ENCODE measurements around the gene ATXN1.

Gene ATXN1

GRCh38 chr6:16306334-16306733 is 454.9 kb downstream of the ATXN1 start:
- no peak for DNase-seq (ENCODE audit: low read depth in 2 of 2)

- no peak for DNase-seq (ENCODE audit: low read depth in 2 of 2)
Measured at GRCh38 chr6:16305788-16306187, 455.5 kb downstream of the ATXN1 start.

- no peak for DNase-seq (ENCODE audit: low read depth in 2 of 2)
Measured at GRCh38 chr6:16305246-16305725, 456.0 kb downstream of the ATXN1 start.

- DNase-seq (ENCODE audit: low read depth in 2 of 2), result no peak
Measured at GRCh38 chr6:16302721-16303552, 458.3 kb downstream of the ATXN1 start.

- no peak for DNase-seq (ENCODE audit: low read depth in 2 of 2)
Measured at GRCh38 chr6:16301511-16301910, 459.7 kb downstream of the ATXN1 start.

- DNase-seq (ENCODE audit: low read depth in 2 of 2), result no peak
Measured at GRCh38 chr6:16299861-16300260, 461.4 kb downstream of the ATXN1 start.

GRCh38 chr6:16296061-16296670 is 465.1 kb downstream of the ATXN1 start:
- no peak for DNase-seq (ENCODE audit: low read depth in 2 of 2)

GRCh38 chr6:16295471-16295870 is 465.8 kb downstream of the ATXN1 start:
- DNase-seq (ENCODE audit: low read depth in 2 of 2), result no peak

- no peak for DNase-seq (ENCODE audit: low read depth in 2 of 2)
Measured at GRCh38 chr6:16295060-16295459, 466.2 kb downstream of the ATXN1 start.

GRCh38 chr6:16294371-16294770 is 466.9 kb downstream of the ATXN1 start:
- DNase-seq (ENCODE audit: low read depth in 2 of 2), result no peak

- DNase-seq (ENCODE audit: low read depth in 2 of 2), result no peak
Measured at GRCh38 chr6:16292942-16293341, 468.3 kb downstream of the ATXN1 start.

- DNase-seq (ENCODE audit: low read depth in 2 of 2), result no peak
Measured at GRCh38 chr6:16292432-16292831, 468.8 kb downstream of the ATXN1 start.

GRCh38 chr6:16291739-16292138 is 469.5 kb downstream of the ATXN1 start:
- no peak for DNase-seq (ENCODE audit: low read depth in 2 of 2)

GRCh38 chr6:16288163-16288562 is 473.1 kb downstream of the ATXN1 start:
- no peak for DNase-seq (ENCODE audit: low read depth in 2 of 2)

- no peak for DNase-seq (ENCODE audit: low read depth in 2 of 2)
Measured at GRCh38 chr6:16286151-16286522, 475.1 kb downstream of the ATXN1 start.

GRCh38 chr6:16285467-16286150 is 475.7 kb downstream of the ATXN1 start:
- no peak for DNase-seq (ENCODE audit: low read depth in 2 of 2)

GRCh38 chr6:16284472-16284871 is 476.8 kb downstream of the ATXN1 start:
- DNase-seq (ENCODE audit: low read depth in 2 of 2), result no peak

- no peak for DNase-seq (ENCODE audit: low read depth in 2 of 2)
Measured at GRCh38 chr6:16282370-16282769, 478.9 kb downstream of the ATXN1 start.

- no peak for DNase-seq (ENCODE audit: low read depth in 2 of 2)
Measured at GRCh38 chr6:16279243-16279642, 482.0 kb downstream of the ATXN1 start.

- DNase-seq (ENCODE audit: low read depth in 2 of 2), result no peak
Measured at GRCh38 chr6:16278750-16279149, 482.5 kb downstream of the ATXN1 start.

- DNase-seq (ENCODE audit: low read depth in 2 of 2), result no peak
Measured at GRCh38 chr6:16278048-16278724, 483.1 kb downstream of the ATXN1 start.
